ENCODE measurements around the gene CSRNP3. TPM values are rescaled to one million over a fixed set of nuclear protein-coding genes. Genes with fewer than 3 reads are reported as not detected.

The CSRNP3 gene
- total RNA-seq, 4 donors from 2014 or later, result 0.37 to 11.1 (median 3.2) TPM

DNA sequence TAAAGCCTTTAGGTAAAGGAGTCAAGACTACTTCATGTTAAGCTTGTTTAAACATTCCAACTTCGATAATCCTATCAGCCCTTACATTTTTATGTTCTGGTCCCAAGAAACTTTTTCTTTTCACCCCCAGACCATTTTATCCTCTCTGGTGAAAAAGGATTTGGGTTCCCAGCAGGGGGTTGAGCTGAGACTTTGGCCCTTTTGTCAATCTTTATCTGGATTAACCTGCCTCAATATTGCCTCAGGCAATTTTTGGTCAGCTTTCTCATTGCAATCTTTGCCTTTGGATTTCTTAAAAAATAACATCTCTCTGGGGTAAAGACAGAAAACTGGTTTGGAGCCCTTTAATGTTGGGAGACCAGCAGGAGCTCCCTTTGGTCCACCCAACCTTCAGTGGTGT is 33.9 kb upstream of the CSRNP3 start:
- in situ Hi-C loops (cut with MboI; ENCODE audit: low pct_ligation_motif_present in 1 of 4, low pct_unique_long_range_greater_than_20kb in 1 of 4, low sequenced_read_pairs in 3 of 4) (no loop called here), intact Hi-C loops (cut with DNase I; ENCODE audit: low total_unique reads) (no loop called here)
- H3K4me3 ChIP-seq, result no peak overlapping the region
- H3K9me3 ChIP-seq, result no peaks in the 10 kb centered on the region
- 32% methylated on average over 1 of the region's 1 CpG; no CpG with 5 or more reads in 1 of the 2 donors for WGBS, 2 donors (ENCODE audit: low coverage in 1 of 2)
- H3K27ac ChIP-seq, result no peak overlapping the region
- no peak for TF ChIP-seq POLR2AphosphoS5 (IDR thresholded peaks at IDR 0.05)
- TF ChIP-seq EP300 (IDR thresholded peaks at IDR 0.05; ENCODE audit: low read depth), result no peak
- TF ChIP-seq POLR2A (IDR thresholded peaks at IDR 0.05), result no peak
- TF ChIP-seq CTCF (IDR thresholded peaks at IDR 0.05), result no peak
- no peak for DNase-seq
- no peaks in the 10 kb centered on the region for H3K27me3 ChIP-seq
- no peaks in the 10 kb centered on the region for H3K36me3 ChIP-seq
- no peaks in the 10 kb centered on the region for H3K4me1 ChIP-seq

DNA sequence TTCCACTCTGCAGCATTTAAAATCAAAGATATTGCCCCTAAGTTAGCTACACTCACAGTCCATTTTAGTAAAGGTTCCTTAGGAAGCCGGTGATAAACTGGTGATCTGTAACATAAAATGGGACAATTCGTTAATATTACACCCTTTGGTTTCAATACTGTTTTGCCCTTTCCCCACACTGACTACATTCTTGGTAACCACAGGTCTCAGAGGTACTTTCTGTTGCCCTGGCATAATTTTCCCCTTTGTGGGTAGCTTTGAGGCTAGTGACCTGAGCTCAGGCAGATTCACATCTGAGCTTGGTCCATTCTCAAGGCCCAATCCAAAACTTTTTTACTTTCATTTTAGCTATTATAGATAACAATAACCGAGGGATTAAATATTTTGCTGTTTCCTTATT is 32.9 kb upstream of the CSRNP3 start:
- Histone ChIP-seq H3K27ac (no peak overlapping the region), H3K36me3 (no peaks in the 10 kb centered on the region), H3K4me1 (no peaks in the 10 kb centered on the region), H3K27me3 (no peaks in the 10 kb centered on the region), H3K9me3 (no peaks in the 10 kb centered on the region), H3K4me3 (no peak overlapping the region)
- in situ Hi-C loops (cut with MboI; ENCODE audit: low pct_ligation_motif_present in 1 of 4, low pct_unique_long_range_greater_than_20kb in 1 of 4, low sequenced_read_pairs in 3 of 4) (no loop called here), intact Hi-C loops (cut with DNase I; ENCODE audit: low total_unique reads) (no loop called here)
- DNase-seq, result no peak
- WGBS, 2 donors (ENCODE audit: low coverage in 1 of 2), result 78 to 79% methylated on average over 2 to 3 of the region's 3 CpGs
- no peak for TF ChIP-seq POLR2AphosphoS5 (IDR thresholded peaks at IDR 0.05)
- TF ChIP-seq CTCF (IDR thresholded peaks at IDR 0.05), result no peak
- no peak for TF ChIP-seq POLR2A (IDR thresholded peaks at IDR 0.05)
- no peak for TF ChIP-seq EP300 (IDR thresholded peaks at IDR 0.05; ENCODE audit: low read depth)

DNA sequence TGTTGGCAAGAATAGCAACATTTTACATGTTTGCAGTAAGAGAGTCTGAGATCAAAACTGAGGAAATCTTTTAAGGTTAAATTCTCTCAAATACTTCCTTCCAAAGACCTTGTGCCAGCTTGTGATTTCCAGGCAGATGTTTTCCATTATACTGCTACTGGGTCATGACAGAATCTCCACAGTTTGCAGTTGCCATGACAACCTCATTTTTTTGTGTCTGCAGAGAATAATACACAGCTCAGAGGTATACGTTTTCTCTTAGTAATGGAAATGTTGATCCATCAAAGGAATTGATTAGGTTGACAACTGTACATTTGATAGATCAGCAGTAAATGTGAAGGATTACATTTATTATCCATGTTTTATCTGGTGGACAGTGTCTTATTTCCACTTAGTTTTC is 29.1 kb upstream of the CSRNP3 start:
- Histone ChIP-seq H3K27ac (no peak overlapping the region), H3K27me3 (no peaks in the 10 kb centered on the region), H3K36me3 (no peaks in the 10 kb centered on the region), H3K9me3 (no peaks in the 10 kb centered on the region), H3K4me3 (no peak overlapping the region), H3K4me1 (no peaks in the 10 kb centered on the region)
- no peak for DNase-seq
- WGBS, 2 donors (ENCODE audit: low coverage in 1 of 2), result 10 to 16% methylated on average over 1 of the region's 1 CpG
- no peak for TF ChIP-seq CTCF (IDR thresholded peaks at IDR 0.05)
- no peak for TF ChIP-seq POLR2A (IDR thresholded peaks at IDR 0.05)
- no peak for TF ChIP-seq EP300 (IDR thresholded peaks at IDR 0.05; ENCODE audit: low read depth)
- no peak for TF ChIP-seq POLR2AphosphoS5 (IDR thresholded peaks at IDR 0.05)
- intact Hi-C loops (cut with DNase I; ENCODE audit: low total_unique reads), result no loop called here
- in situ Hi-C loops (cut with MboI; ENCODE audit: low pct_ligation_motif_present in 1 of 4, low pct_unique_long_range_greater_than_20kb in 1 of 4, low sequenced_read_pairs in 3 of 4), result no loop called here

GRCh38 chr2:165443511-165443910 is 26.0 kb upstream of the CSRNP3 start:
- in situ Hi-C loops (cut with MboI; ENCODE audit: low pct_ligation_motif_present in 1 of 4, low pct_unique_long_range_greater_than_20kb in 1 of 4, low sequenced_read_pairs in 3 of 4), result no loop called here

More at GRCh38 chr2:165443511-165443910, 26.0 kb upstream of the CSRNP3 start:
- Histone ChIP-seq H3K9me3 (no peaks in the 10 kb centered on the region), H3K27me3 (no peaks in the 10 kb centered on the region), H3K27ac (no peak overlapping the region), H3K36me3 (no peaks in the 10 kb centered on the region), H3K4me1 (no peaks in the 10 kb centered on the region), H3K4me3 (no peak overlapping the region)
- intact Hi-C loops (cut with DNase I; ENCODE audit: low total_unique reads), result no loop called here
- 50 to 69% methylated on average over 1 of the region's 1 CpG for WGBS, 2 donors (ENCODE audit: low coverage in 1 of 2)
- no peak for DNase-seq
- TF ChIP-seq POLR2A (IDR thresholded peaks at IDR 0.05), result no peak
- no peak for TF ChIP-seq EP300 (IDR thresholded peaks at IDR 0.05; ENCODE audit: low read depth)
- no peak for TF ChIP-seq CTCF (IDR thresholded peaks at IDR 0.05)
- TF ChIP-seq POLR2AphosphoS5 (IDR thresholded peaks at IDR 0.05), result no peak
